ENCODE data around the gene RIMS4. TPM values are rescaled to one million over a fixed set of nuclear protein-coding genes. Genes with fewer than 3 reads are reported as not detected.

The RIMS4 gene
- total and polyA plus RNA-seq, 2 of the 13 experiments (the other 11 are each of a cell fraction or from before 2014, with no cell fraction given), result 0.01 to 0.07 TPM

DNA sequence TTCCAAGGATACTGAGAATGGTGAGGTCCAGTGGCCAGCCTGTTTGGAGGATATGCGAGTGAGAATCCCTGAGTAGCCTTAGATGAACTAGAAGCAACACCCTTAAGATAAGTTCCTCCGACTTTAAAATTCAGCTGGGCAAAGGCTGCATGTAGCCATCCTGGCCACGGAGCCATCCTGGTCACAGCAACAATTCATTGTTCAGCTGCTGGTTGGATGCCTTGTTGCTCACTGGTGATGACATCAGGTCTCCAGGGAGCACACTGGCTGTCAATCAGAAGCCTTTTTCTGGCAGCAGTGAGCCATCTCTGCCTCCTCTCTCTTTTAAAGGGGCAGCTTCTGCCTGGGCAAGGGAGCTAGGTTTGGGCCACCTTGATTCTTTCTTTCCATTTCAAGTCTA, 22.4 kb upstream of the RIMS4 start:
- POLR2A ChIA-PET, result no interaction called here
- Histone ChIP-seq H3K27ac (ENCODE audit: extremely low read length, insufficient read depth, low read length) (no peak overlapping the region), H2AFZ (ENCODE audit: low read length) (no peak overlapping the region), H3K27me3 (ENCODE audit: control insufficient read depth in 1 of 2, insufficient read depth in 2 of 2, low read length in 2 of 2) (peaks cover 3 to 39% of the 10 kb centered on the region in 2 experiments; a peak in 2 of 5 replicates), H3K4me2 (ENCODE audit: low read depth, low read length) (no peak overlapping the region), H3K4me3 (replicated peaks in 1 of 3; ENCODE audit: insufficient read depth in 1 of 3, low read depth in 2 of 3, low read length in 3 of 3) (no peak overlapping the region), H3K79me2 (ENCODE audit: insufficient read depth, low read length) (no peaks in the 10 kb centered on the region), H3K4me1 (ENCODE audit: insufficient read depth, low read length) (no peaks in the 10 kb centered on the region), H4K20me1 (ENCODE audit: insufficient read depth, low read length) (no peaks in the 10 kb centered on the region), H3K9ac (ENCODE audit: insufficient read depth, low read depth, low read length) (no peak overlapping the region), H3K36me3 (replicated peaks in 1 of 2; ENCODE audit: control insufficient read depth in 1 of 2, insufficient read depth in 2 of 2, low read length in 2 of 2) (no peaks in the 10 kb centered on the region), H3K9me3 (ENCODE audit: low read length) (no peaks in the 10 kb centered on the region)
- 26% methylated on average over 3 of the region's 3 CpGs for WGBS (ENCODE audit: low lambda C conversion rate)
- DNase-seq (ENCODE audit: low spot score), result no peak
- intact Hi-C loops (cut with micrococcal nuclease; ENCODE audit: unreplicated experiment), result no loop called here
- CTCF ChIA-PET (ENCODE audit: low intra/inter-chr PET ratio, low total read pairs), result no interaction called here
- in situ Hi-C loops (cut with HindIII; ENCODE audit: extremely low pct_ligation_motif_present, low pct_unique_long_range_greater_than_20kb), result no loop called here
- no peak for ATAC-seq
- no TSS peak for BruUV-seq (replicated peaks)
- TF ChIP-seq ZC3H13 (CRISPR knock-in tag; IDR thresholded peaks at IDR 0.05), result no peak
- TF ChIP-seq MBD4 (IDR thresholded peaks at IDR 0.05; ENCODE audit: borderline replicate concordance, low read length), result no peak
- TF ChIP-seq ZNF558 (CRISPR knock-in tag; IDR thresholded peaks at IDR 0.05; ENCODE audit: borderline replicate concordance), result no peak
- TF ChIP-seq, protein P1, sequence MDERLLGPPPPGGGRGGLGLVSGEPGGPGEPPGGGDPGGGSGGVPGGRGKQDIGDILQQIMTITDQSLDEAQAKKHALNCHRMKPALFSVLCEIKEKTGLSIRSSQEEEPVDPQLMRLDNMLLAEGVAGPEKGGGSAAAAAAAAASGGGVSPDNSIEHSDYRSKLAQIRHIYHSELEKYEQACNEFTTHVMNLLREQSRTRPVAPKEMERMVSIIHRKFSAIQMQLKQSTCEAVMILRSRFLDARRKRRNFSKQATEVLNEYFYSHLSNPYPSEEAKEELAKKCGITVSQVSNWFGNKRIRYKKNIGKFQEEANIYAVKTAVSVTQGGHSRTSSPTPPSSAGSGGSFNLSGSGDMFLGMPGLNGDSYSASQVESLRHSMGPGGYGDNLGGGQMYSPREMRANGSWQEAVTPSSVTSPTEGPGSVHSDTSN (CRISPR knock-in tag; IDR thresholded peaks at IDR 0.05), result peak; percentile 56
- no peak for FAIRE-seq

DNA sequence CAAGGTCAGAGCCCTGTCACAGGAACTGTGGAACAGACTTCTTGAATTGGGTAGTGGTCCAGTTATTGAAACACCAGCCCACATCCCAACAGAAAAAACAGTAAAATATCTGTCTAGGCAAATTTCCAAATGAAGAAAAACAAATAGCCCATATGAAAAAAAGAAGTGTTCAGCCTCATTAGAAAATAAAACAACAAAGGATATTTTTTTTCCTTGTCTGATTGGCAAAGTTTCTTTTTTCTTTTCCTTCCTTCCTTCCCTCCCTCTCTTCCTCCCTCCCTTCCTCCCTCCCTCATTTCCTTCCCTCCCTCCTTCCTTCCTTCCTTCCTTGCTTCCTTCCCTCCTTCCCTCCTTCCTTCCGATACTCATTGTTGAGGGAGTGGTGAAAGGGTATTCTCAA, 20.6 kb upstream of the RIMS4 start:
- CTCF ChIA-PET (ENCODE audit: low intra/inter-chr PET ratio, low total read pairs), result no interaction called here
- Histone ChIP-seq H3K27me3 (ENCODE audit: control insufficient read depth in 1 of 2, insufficient read depth in 2 of 2, low read length in 2 of 2) (peaks cover 3 to 22% of the 10 kb centered on the region in 2 experiments; a peak in 1 of 5 replicates), H3K27ac (ENCODE audit: extremely low read length, insufficient read depth, low read length) (no peak overlapping the region), H3K79me2 (ENCODE audit: insufficient read depth, low read length) (no peaks in the 10 kb centered on the region), H3K9ac (ENCODE audit: insufficient read depth, low read depth, low read length) (no peak overlapping the region), H4K20me1 (ENCODE audit: insufficient read depth, low read length) (no peaks in the 10 kb centered on the region), H2AFZ (ENCODE audit: low read length) (no peak overlapping the region), H3K4me3 (replicated peaks in 1 of 3; ENCODE audit: insufficient read depth in 1 of 3, low read depth in 2 of 3, low read length in 3 of 3) (no peak overlapping the region), H3K36me3 (replicated peaks in 1 of 2; ENCODE audit: control insufficient read depth in 1 of 2, insufficient read depth in 2 of 2, low read length in 2 of 2) (no peaks in the 10 kb centered on the region), H3K9me3 (ENCODE audit: low read length) (no peaks in the 10 kb centered on the region), H3K4me1 (ENCODE audit: insufficient read depth, low read length) (no peaks in the 10 kb centered on the region), H3K4me2 (ENCODE audit: low read depth, low read length) (no peak overlapping the region)
- intact Hi-C loops (cut with micrococcal nuclease; ENCODE audit: unreplicated experiment) (no loop called here), in situ Hi-C loops (cut with HindIII; ENCODE audit: extremely low pct_ligation_motif_present, low pct_unique_long_range_greater_than_20kb) (no loop called here)
- ATAC-seq (no peak), FAIRE-seq (no peak), DNase-seq (ENCODE audit: low spot score) (no peak)
- POLR2A ChIA-PET, result no interaction called here
- 64% methylated on average over 1 of the region's 1 CpG for WGBS (ENCODE audit: low lambda C conversion rate)
- 0 out of 2 replicates have a peak, but pooled peaks have one; percentile 61 for TF ChIP-seq PCBP1 (IDR thresholded peaks at IDR 0.05; ENCODE audit: borderline replicate concordance, low read depth, low read length)
- no peak for TF ChIP-seq ZNF776 (CRISPR knock-in tag; IDR thresholded peaks at IDR 0.05)
- TF ChIP-seq PRMT3 (CRISPR knock-in tag; IDR thresholded peaks at IDR 0.05; ENCODE audit: borderline replicate concordance, low read depth), result no peak
- peak; percentile 92 for TF ChIP-seq HNRNPK (IDR thresholded peaks at IDR 0.05; ENCODE audit: low read depth, low read length, poor library complexity, severe bottlenecking)
- BruUV-seq (replicated peaks), result no TSS peak
